ENCODE measurements around the gene ITPA.

- no peak for TF ChIP-seq POLR2AphosphoS5 (IDR thresholded peaks at IDR 0.05; ENCODE audit: low read depth)
- no peak for TF ChIP-seq EZH2 (IDR thresholded peaks at IDR 0.05; ENCODE audit: low read depth, unreplicated experiment)
- no peak for TF ChIP-seq CTCF (conservative IDR thresholded peaks at IDR 0.05; ENCODE audit: low read depth in 2 of 2)
- TF ChIP-seq REST (IDR thresholded peaks at IDR 0.05; ENCODE audit: unreplicated experiment), result no peak
- TF ChIP-seq JUNB (IDR thresholded peaks at IDR 0.05; ENCODE audit: unreplicated experiment), result no peak
- no peak for TF ChIP-seq ETS1 (IDR thresholded peaks at IDR 0.05)
- TF ChIP-seq CREB1 (CRISPR knock-in tag; IDR thresholded peaks at IDR 0.05; ENCODE audit: low read depth), result no peak
- no peak for TF ChIP-seq EZH2phosphoT487 (IDR thresholded peaks at IDR 0.05; ENCODE audit: unreplicated experiment)
- TF ChIP-seq ZNF462 (CRISPR knock-in tag; IDR thresholded peaks at IDR 0.05), result no peak
- TF ChIP-seq NANOG (IDR thresholded peaks at IDR 0.05; ENCODE audit: borderline replicate concordance), result no peak
- no peak for TF ChIP-seq ZNF114 (CRISPR knock-in tag; IDR thresholded peaks at IDR 0.05)
Observed at GRCh38 chr20:3223994-3224680, 14.8 kb downstream of the ITPA start.

Data from GM23338 (cell line).